SK-N-SH treated with all-trans-retinoic acid at 6 μM for 48 hours (cell line): ENCODE results near the gene JHY.
A peak's percentile ranks its signal among the peaks of the same experiment; 100 is the strongest.
"Not testable (repeated sequence)": the region's sequence is repeated elsewhere in the genome, so short reads cannot be mapped to it uniquely, and the experiment has no call there.

Source experiments
- ATAC-seq: fragments of 200-7000 bp; cut with Tn5 transposase; 3 replicates; pipeline ENCODE4 v1.9.1; 2020; ENCODE audit warnings: mild to moderate bottlenecking, moderate library complexity
- ARNTL ChIP-seq: fragments of 450-650 bp; formaldehyde crosslinking; IDR thresholded peaks from 2 replicates; pipeline ENCODE4 v1.5.0; 2020; ENCODE audit warnings: low read depth, mild to moderate bottlenecking, moderate library complexity, borderline replicate concordance
- BACH2 ChIP-seq: fragments of 250-450 bp; sonication (Bioruptor Pico); IDR thresholded peaks from 2 replicates; pipeline ENCODE4 v1.9.0; 2021; ENCODE audit warnings: mild to moderate bottlenecking, borderline replicate concordance
- CSDC2 ChIP-seq: fragments of 250-450 bp; sonication (Bioruptor Pico); IDR thresholded peaks from 2 replicates; pipeline ENCODE4 v1.5.0; 2020; ENCODE audit warnings: mild to moderate bottlenecking, moderate library complexity
- ESRRG ChIP-seq: fragments of 250-450 bp; sonication (Bioruptor Pico); IDR thresholded peaks from 2 replicates; pipeline ENCODE4 v1.6.1; 2021; ENCODE audit warnings: mild to moderate bottlenecking
- GLIS3 ChIP-seq: fragments of 250-450 bp; sonication (Bioruptor Pico); IDR thresholded peaks from 2 replicates; pipeline ENCODE4 v1.5.0; 2020; ENCODE audit warnings: mild to moderate bottlenecking, moderate library complexity
- ISL1 ChIP-seq: fragments of 250-450 bp; sonication (Bioruptor Pico); IDR thresholded peaks from 2 replicates; pipeline ENCODE4 v2.1.2; 2022; ENCODE audit warnings: mild to moderate bottlenecking, moderate library complexity
- OSR1 ChIP-seq: fragments of 250-450 bp; sonication (Bioruptor Pico); IDR thresholded peaks from 2 replicates; pipeline ENCODE4 v1.8.0; 2022; ENCODE audit warnings: moderate library complexity, mild to moderate bottlenecking, inconsistent platforms
- PPARA ChIP-seq: fragments of 250-450 bp; sonication (Bioruptor Pico); IDR thresholded peaks from 2 replicates; pipeline ENCODE4 v1.5.0; 2020; ENCODE audit warnings: mild to moderate bottlenecking, borderline replicate concordance
- RARB ChIP-seq: fragments of 250-450 bp; sonication (Bioruptor Pico); IDR thresholded peaks from 2 replicates; pipeline ENCODE4 v1.8.0; 2021; ENCODE audit warnings: mild to moderate bottlenecking, moderate library complexity
- SNAI2 ChIP-seq: fragments of 250-450 bp; sonication (Bioruptor Pico); IDR thresholded peaks from 2 replicates; pipeline ENCODE4 v1.5.0; 2020; ENCODE audit warnings: mild to moderate bottlenecking, moderate library complexity
- TCF4 ChIP-seq: fragments of 250-450 bp; sonication (Bioruptor Pico); IDR thresholded peaks from 2 replicates; pipeline ENCODE4 v1.8.0; 2021; ENCODE audit warnings: mild to moderate bottlenecking, moderate library complexity, borderline replicate concordance
- TOX ChIP-seq: fragments of 250-450 bp; sonication (Bioruptor Pico); IDR thresholded peaks from 2 replicates; pipeline ENCODE4 v1.8.0; 2021; ENCODE audit warnings: mild to moderate bottlenecking, moderate library complexity, borderline replicate concordance
- ZFP3 ChIP-seq: fragments of 250-450 bp; sonication (Bioruptor Pico); IDR thresholded peaks from 2 replicates; pipeline ENCODE4 v1.5.0; 2020; ENCODE audit warnings: mild to moderate bottlenecking, moderate library complexity
- ZNF565 ChIP-seq: fragments of 450-650 bp; formaldehyde crosslinking; conservative IDR thresholded peaks from 2 replicates; pipeline ENCODE4 v1.5.0; 2020; ENCODE audit warnings: low read depth, mild to moderate bottlenecking, moderate library complexity
- ZNF70 ChIP-seq: fragments of 450-650 bp; formaldehyde crosslinking; IDR thresholded peaks from 2 replicates; pipeline ENCODE4 v1.5.0; 2020; ENCODE audit warnings: mild to moderate bottlenecking, moderate library complexity
- ZNF8 ChIP-seq: fragments of 450-650 bp; formaldehyde crosslinking; IDR thresholded peaks from 2 replicates; pipeline ENCODE4 v1.5.0; 2020; ENCODE audit warnings: mild to moderate bottlenecking, moderate library complexity
- TF ChIP-seq, protein P1 (sequence below): fragments of 250-450 bp; sonication (Bioruptor Pico); IDR thresholded peaks from 2 replicates; pipeline ENCODE4 v1.5.1; 2020; ENCODE audit warnings: low read depth, mild to moderate bottlenecking, moderate library complexity
- TF ChIP-seq, protein P2 (sequence below): fragments of 250-450 bp; sonication (Bioruptor Pico); IDR thresholded peaks from 2 replicates; pipeline ENCODE4 v1.5.1; 2021; ENCODE audit warnings: mild to moderate bottlenecking, moderate library complexity
- TF ChIP-seq, protein P3 (sequence below): fragments of 250-450 bp; sonication (Bioruptor Pico); IDR thresholded peaks from 2 replicates; pipeline ENCODE4 v1.8.0; 2021; ENCODE audit warnings: low read depth, mild to moderate bottlenecking, moderate library complexity, borderline replicate concordance
- TF ChIP-seq, protein P4 (sequence below): fragments of 250-450 bp; sonication (Bioruptor Pico); IDR thresholded peaks from 2 replicates; pipeline ENCODE4 v1.5.0; 2020; ENCODE audit warnings: mild to moderate bottlenecking, moderate library complexity
- TF ChIP-seq, protein P5 (sequence below): fragments of 250-450 bp; sonication (Bioruptor Pico); IDR thresholded peaks from 2 replicates; pipeline ENCODE4 v1.8.0; 2020; ENCODE audit warnings: mild to moderate bottlenecking, moderate library complexity, borderline replicate concordance

The JHY gene

DNA sequence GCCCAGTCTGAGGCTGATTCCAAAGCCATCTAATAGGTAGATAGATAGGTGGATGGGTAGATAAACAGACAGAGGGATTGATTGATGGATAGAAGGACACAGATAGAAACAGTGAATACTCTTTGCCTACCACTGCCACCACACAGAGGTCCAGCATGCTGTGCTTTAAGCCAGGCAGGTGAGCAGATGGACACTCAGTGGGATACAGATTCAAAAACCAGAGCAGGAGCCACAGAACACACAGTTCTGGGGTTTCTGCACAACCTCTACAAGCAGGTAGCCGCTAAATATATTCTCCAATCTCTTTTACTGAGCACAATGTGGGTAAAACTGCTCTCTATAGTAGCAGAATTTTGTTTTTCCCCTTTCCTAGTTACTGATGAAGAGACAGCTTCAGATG lies 20.5 kb upstream of the JHY start:
- TF ChIP-seq, protein P1, sequence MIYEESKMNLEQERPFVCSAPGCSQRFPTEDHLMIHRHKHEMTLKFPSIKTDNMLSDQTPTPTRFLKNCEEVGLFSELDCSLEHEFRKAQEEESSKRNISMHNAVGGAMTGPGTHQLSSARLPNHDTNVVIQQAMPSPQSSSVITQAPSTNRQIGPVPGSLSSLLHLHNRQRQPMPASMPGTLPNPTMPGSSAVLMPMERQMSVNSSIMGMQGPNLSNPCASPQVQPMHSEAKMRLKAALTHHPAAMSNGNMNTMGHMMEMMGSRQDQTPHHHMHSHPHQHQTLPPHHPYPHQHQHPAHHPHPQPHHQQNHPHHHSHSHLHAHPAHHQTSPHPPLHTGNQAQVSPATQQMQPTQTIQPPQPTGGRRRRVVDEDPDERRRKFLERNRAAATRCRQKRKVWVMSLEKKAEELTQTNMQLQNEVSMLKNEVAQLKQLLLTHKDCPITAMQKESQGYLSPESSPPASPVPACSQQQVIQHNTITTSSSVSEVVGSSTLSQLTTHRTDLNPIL (CRISPR knock-in tag) = no peak
- TF ChIP-seq OSR1 (CRISPR knock-in tag) (no peak), ZNF565 (CRISPR knock-in tag) (no peak), GLIS3 (CRISPR knock-in tag) (no peak), ISL1 (CRISPR knock-in tag) (no peak), ARNTL (no peak), ZNF70 (no peak), ESRRG (CRISPR knock-in tag) (no peak), RARB (no peak), ZNF8 (CRISPR knock-in tag) (no peak), SNAI2 (CRISPR knock-in tag) (no peak)
- TF ChIP-seq, protein P2, sequence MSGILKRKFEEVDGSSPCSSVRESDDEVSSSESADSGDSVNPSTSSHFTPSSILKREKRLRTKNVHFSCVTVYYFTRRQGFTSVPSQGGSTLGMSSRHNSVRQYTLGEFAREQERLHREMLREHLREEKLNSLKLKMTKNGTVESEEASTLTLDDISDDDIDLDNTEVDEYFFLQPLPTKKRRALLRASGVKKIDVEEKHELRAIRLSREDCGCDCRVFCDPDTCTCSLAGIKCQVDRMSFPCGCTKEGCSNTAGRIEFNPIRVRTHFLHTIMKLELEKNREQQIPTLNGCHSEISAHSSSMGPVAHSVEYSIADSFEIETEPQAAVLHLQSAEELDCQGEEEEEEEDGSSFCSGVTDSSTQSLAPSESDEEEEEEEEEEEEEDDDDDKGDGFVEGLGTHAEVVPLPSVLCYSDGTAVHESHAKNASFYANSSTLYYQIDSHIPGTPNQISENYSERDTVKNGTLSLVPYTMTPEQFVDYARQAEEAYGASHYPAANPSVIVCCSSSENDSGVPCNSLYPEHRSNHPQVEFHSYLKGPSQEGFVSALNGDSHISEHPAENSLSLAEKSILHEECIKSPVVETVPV (CRISPR knock-in tag) = no peak
- TF ChIP-seq, protein P3, sequence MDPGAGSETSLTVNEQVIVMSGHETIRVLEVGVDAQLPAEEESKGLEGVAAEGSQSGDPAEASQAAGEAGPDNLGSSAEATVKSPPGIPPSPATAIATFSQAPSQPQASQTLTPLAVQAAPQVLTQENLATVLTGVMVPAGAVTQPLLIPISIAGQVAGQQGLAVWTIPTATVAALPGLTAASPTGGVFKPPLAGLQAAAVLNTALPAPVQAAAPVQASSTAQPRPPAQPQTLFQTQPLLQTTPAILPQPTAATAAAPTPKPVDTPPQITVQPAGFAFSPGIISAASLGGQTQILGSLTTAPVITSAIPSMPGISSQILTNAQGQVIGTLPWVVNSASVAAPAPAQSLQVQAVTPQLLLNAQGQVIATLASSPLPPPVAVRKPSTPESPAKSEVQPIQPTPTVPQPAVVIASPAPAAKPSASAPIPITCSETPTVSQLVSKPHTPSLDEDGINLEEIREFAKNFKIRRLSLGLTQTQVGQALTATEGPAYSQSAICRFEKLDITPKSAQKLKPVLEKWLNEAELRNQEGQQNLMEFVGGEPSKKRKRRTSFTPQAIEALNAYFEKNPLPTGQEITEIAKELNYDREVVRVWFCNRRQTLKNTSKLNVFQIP (CRISPR knock-in tag) = no peak
- TF ChIP-seq, protein P4, sequence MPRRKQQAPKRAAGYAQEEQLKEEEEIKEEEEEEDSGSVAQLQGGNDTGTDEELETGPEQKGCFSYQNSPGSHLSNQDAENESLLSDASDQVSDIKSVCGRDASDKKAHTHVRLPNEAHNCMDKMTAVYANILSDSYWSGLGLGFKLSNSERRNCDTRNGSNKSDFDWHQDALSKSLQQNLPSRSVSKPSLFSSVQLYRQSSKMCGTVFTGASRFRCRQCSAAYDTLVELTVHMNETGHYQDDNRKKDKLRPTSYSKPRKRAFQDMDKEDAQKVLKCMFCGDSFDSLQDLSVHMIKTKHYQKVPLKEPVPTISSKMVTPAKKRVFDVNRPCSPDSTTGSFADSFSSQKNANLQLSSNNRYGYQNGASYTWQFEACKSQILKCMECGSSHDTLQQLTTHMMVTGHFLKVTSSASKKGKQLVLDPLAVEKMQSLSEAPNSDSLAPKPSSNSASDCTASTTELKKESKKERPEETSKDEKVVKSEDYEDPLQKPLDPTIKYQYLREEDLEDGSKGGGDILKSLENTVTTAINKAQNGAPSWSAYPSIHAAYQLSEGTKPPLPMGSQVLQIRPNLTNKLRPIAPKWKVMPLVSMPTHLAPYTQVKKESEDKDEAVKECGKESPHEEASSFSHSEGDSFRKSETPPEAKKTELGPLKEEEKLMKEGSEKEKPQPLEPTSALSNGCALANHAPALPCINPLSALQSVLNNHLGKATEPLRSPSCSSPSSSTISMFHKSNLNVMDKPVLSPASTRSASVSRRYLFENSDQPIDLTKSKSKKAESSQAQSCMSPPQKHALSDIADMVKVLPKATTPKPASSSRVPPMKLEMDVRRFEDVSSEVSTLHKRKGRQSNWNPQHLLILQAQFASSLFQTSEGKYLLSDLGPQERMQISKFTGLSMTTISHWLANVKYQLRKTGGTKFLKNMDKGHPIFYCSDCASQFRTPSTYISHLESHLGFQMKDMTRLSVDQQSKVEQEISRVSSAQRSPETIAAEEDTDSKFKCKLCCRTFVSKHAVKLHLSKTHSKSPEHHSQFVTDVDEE = no peak
- no peak for ATAC-seq

DNA sequence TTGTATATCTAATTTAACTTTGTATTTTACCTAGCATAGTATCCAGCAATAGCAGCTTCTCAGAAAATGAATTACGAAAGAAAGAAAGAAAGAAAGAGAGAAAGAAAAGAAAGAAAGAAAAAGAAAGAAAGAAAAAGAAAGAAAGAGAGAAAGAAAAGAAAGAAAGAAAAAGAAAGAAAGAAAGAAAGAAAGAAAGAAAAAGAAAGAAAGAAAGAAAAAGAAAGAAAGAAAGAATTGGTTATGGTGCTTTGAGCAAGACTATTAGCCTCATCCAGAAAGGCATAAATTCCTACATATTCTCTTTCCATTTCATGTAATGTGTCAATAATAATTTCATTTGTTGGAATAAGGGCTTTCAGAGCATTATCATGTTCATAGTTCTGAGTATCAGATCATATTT lies 19.4 kb upstream of the JHY start:
- ATAC-seq = not testable (repeated sequence)

DNA sequence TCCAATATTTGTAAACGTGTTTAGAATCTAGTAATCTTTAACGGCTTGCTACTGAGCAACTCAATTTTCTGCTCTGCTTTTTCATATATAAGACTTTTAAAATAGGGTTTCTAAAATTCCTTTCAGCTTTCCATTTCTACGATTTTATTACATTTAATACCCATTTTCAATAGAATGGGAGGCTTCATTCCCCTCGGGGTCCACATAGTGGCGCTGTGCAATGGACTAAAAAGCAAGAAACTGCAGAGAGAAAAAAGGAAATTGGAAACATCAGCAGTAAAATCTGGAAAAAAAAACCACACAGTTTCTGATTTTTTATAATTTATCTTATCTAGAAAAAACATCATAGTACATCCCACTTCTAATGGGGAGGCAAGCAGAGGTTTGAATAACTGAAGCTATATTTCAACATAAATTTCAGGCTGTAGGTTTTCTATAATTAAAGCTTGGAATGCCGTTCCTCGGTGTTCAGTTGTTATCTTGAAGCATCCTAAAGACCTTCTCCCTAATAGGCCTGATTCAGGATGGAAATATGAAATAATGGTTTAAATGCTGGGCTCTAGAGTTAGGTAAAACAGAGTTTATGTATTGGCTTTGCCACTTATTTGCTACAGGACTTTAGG lies 18.7 kb upstream of the JHY start:
- TF ChIP-seq TOX (CRISPR knock-in tag) (no peak), RARB (no peak), ZNF565 (CRISPR knock-in tag) (no peak), OSR1 (CRISPR knock-in tag) (no peak), TCF4 (CRISPR knock-in tag) (no peak), PPARA (CRISPR knock-in tag) (no peak), ESRRG (CRISPR knock-in tag) (no peak), ZFP3 (CRISPR knock-in tag) (no peak), SNAI2 (CRISPR knock-in tag) (no peak), GLIS3 (CRISPR knock-in tag) (no peak), ZNF70 (no peak), CSDC2 (CRISPR knock-in tag) (no peak), BACH2 (CRISPR knock-in tag) (no peak), ARNTL (no peak), ISL1 (CRISPR knock-in tag) (no peak)
- TF ChIP-seq, protein P1 (CRISPR knock-in tag) = no peak
- TF ChIP-seq, protein P4 = no peak
- TF ChIP-seq, protein P5, sequence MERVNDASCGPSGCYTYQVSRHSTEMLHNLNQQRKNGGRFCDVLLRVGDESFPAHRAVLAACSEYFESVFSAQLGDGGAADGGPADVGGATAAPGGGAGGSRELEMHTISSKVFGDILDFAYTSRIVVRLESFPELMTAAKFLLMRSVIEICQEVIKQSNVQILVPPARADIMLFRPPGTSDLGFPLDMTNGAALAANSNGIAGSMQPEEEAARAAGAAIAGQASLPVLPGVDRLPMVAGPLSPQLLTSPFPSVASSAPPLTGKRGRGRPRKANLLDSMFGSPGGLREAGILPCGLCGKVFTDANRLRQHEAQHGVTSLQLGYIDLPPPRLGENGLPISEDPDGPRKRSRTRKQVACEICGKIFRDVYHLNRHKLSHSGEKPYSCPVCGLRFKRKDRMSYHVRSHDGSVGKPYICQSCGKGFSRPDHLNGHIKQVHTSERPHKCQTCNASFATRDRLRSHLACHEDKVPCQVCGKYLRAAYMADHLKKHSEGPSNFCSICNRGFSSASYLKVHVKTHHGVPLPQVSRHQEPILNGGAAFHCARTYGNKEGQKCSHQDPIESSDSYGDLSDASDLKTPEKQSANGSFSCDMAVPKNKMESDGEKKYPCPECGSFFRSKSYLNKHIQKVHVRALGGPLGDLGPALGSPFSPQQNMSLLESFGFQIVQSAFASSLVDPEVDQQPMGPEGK (CRISPR knock-in tag) = no peak

More for the DNA sequence above, 18.7 kb upstream of the JHY start:
- peak; percentile 78 for ATAC-seq
